Fibroblast of skin of right quadriceps (primary cell): ENCODE results near the gene TTBK1.

ENCODE experiments used
- DNase-seq: peaks from one replicate; pipeline ENCODE4 v3.0.0-alpha.2; 2013

The TTBK1 gene

DNA sequence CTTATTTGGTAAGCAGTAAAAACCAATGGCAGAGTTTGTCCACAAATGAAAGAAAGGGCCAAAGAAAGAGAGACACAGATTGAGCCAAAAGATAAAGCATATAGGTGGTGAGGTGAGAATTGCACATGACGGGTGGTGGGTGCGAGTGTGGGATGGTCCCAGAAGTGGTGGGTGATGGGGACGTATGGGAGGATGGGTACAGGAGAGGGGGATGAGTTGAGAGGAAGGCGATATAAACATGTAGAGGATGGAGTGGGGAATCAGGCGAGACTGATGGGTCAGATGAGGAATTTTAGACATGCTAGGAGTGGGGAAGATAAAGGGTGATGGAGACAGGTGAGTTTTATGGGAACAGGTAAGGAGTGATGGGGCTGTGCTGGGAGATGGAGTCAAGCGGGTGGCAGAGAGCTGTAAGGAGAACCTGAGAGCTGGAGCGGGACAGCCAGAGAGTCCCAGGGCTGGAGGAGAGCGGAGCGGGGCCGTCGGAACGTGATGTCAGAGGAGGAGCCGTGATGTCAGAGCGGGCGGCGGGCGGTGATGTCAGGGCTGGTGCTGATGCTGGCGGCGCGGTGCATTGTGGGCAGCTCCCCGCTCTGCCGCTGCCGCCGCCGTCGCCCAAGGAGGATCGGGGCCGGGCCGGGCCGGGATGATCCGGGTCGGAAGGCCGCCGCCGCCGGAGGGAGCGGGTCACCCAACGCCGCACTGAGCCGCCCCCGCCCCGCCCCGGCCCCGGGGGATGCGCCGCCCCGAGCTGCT is at the start of gene TTBK1:
TTBK1 (plus strand) TSS at position 574 of the 756 bp plus-strand sequence. CDS start 3,180 bp downstream, outside the sequence.
- DNase-seq, result no peak

GRCh38 chr6:43193929-43194328 is 49.4 kb upstream of the TTBK1 start:
- no peak for DNase-seq

DNA sequence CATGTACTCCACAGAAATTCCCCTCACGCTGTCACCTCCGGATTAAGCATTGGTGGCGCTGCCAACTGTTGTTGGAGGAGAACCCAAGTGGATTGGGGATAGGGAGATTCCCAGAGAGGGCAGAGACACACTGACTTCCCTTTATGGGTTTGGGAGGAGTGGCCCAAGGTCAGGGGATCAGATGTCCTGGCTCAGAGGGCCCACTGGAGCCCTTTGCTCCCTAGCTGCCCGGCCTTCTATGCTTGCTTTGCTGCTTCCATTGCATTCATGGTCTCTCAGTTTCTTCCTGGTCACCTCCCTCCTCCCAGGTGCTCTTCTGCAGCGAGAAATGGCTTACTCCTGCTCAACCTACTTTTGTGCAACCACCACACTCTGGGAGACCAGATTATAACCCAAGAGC is 46.9 kb upstream of the TTBK1 start:
- DNase-seq, result no peak

- DNase-seq, result no peak
Measured at GRCh38 chr6:43199912-43200311, 43.4 kb upstream of the TTBK1 start.

DNA sequence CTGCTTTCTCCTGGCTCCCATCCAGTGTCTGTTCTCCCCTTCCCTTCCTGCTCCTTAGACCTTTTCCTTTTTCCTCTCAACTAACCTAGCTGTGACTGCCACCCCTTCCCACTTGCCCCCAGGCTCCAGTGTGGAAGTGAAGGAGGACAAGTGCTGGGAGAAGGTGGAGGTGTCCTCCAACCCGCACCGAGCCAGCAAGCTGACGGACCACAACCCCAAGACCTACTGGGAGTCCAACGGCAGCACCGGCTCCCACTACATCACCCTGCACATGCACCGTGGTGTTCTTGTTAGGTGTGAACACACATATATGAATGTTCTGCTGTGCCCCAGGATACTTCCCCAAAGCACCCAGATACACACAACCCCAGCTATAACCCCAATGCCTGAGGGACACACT is 42.7 kb upstream of the TTBK1 start:
- DNase-seq, result no peak

- DNase-seq, result no peak
Measured at GRCh38 chr6:43202451-43202850, 40.8 kb upstream of the TTBK1 start.

DNA sequence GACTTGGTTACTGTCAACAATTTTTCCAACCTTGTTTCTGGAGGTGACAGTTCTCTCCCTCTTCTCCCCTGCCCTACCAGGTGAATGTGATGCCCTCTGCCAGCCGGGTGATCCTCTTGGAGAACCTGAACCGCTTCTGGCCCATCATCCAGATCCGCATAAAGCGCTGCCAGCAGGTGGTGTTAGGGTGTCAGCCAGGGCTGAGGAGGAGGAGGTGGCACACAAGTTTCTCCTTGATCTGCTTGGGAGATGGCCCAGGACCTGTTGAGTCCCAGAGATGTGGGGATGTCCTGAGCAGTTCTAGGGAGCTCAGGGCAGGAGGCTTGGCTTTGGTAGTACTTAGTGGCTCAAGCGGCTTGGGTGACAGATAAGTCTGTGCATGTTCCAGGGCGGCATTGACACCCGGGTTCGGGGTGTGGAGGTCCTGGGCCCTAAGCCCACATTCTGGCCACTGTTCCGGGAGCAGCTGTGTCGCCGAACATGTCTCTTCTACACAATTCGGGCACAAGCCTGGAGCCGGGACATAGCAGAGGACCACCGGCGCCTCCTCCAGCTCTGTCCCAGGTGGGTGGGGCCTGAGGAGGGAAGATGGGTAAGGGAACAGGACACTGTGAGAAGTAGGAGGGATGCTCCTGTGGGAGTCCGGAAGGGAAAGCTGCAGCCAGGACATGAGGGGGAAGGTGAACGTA is 40.1 kb upstream of the TTBK1 start:
- no peak for DNase-seq

DNA sequence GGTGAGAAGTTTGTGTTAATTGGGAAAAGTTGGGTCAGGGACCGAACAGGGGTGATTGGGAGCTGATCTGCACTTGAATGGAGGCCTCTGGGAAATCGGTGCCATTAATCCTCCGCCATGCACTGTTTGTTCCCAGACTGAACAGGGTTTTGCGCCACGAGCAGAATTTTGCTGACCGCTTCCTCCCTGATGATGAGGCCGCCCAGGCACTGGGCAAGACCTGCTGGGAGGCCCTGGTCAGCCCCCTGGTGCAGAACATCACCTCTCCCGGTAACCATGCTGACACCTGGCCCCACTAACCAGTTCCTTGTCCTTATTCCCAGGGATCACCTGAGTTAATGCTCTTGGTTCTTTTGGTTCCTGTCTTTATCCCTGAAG is 39.6 kb upstream of the TTBK1 start:
- DNase-seq, result no peak

DNA sequence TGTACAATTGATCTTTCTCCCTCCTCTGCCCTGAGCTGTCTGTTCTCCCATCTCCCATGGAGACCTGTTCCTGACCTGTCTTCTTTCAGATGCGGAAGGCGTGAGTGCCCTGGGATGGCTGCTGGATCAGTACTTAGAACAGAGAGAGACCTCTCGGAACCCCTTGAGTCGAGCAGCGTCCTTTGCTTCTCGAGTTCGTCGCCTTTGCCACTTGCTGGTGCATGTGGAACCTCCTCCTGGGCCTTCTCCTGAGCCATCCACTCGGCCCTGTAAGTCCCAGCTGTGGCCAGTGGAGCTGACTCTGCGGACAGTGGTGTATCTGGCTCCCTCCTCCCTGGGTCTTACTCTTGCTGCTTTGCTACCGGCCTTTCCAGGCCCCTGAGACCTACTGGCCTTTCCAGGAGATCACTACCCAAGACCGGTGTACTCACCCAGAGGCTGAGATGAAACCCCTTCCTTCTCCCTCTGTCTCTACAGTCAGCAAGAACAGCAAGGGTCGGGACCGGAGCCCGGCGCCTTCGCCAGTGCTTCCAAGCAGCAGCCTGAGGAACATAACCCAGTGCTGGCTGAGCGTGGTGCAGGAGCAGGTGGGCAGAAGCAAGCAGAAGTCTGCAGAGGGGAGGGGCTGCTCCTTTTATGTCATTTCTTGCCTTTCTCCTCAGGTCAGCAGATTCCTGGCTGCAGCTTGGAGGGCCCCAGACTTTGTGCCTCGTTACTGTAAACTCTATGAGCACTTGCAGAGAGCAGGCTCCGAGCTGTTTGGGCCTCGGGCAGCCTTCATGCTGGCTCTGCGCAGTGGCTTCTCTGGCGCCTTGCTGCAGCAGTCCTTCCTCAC is 38.8 kb upstream of the TTBK1 start:
- no peak for DNase-seq

DNA sequence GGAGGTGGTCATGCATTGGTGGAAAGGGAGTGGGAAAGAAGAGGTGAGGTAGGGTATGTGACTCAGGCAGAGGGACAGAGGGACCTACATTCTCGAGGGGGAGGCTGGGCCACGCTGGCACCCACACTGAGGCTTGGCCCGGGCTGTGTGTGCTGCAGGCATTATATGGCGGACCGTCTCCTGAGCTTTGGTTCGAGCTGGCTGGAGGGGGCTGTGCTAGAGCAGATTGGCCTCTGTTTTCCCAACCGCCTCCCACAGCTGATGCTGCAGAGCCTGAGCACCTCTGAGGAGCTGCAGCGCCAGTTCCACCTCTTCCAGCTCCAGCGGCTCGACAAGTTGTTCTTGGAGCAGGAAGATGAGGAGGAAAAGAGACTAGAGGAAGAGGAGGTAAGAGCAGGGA is 37.4 kb upstream of the TTBK1 start:
- DNase-seq, result no peak

- no peak for DNase-seq
Measured at GRCh38 chr6:43207286-43207685, 36.0 kb upstream of the TTBK1 start.

DNA sequence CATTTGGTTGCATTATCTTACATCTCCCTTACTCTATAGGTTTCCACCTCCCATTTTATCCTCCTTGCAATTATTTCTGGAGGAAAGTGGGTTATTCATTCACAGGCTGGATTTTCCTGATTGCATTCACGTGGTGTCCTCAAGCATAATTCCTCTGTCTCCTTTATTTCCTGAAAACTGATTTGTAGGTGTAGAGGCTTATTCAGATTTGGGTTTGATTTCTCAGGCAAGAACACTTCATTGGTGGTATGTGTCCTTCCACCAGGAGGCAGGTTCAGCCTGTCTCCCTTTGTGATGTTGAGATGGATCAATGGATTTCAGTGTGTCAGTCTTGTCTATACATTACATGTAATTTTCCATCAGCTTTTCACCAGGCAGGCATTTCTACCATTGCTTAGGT is 31.3 kb upstream of the TTBK1 start:
- DNase-seq, result no peak

DNA sequence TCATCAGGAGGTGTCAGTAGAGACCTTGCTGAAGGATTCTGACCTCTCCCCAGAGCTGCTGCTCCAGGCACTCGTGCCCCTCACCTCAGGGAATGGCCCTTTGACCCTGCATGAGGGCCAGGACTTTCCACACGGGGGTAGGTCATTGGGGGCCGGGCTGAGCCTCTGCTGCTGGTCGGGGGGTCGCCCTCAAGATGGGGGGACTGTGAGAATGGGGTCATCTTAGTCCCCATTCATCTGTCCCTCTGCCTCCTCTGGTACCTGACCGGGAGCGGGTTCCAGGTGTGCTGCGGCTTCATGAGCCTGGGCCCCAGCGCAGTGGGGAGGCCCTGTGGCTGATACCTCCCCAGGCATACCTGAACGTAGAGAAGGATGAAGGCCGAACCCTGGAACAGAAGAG is 29.9 kb upstream of the TTBK1 start:
- DNase-seq, result no peak

GRCh38 chr6:43215066-43215465 is 28.2 kb upstream of the TTBK1 start:
- no peak for DNase-seq

GRCh38 chr6:43216200-43216599 is 27.1 kb upstream of the TTBK1 start:
- no peak for DNase-seq

DNA sequence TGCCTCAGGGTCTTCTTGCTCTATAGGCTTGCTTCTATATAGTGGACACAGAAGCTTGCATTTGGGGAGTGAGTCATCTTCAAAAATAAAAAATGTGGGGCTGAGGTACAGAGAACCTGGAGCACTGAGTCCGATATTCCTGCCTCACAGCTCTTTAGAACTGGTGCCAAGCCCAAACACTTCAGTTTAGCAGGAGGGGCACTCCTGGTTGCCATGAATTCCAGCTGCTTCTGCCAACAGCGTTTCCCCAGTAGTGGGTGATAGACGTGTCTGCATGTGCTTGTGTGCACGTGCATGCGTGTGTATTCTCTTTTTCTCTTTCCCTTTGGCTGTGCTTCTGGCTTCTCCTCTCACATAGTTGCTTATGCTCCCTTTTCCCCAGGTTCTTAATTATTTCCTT is 25.9 kb upstream of the TTBK1 start:
- DNase-seq, result no peak

DNA sequence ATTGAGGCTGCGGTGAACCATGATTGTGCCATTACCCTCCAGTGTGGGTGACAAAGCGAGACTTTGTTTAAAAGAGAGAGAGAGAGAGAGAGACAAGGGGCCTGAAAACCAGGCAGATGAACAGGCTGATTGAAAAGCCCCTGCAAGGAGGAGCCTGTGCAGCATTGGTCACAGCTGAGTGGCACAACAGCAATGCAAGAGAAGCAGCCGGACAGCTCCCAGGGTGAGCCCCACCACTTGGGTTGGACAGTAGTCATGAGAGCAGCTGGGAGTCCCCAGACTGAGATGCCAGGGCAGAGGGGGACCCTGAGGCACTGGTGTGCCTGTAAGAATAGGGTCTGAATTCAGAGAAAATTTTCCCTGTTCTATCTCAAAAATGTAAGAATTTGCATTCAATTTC is 24.2 kb upstream of the TTBK1 start:
- no peak for DNase-seq

DNA sequence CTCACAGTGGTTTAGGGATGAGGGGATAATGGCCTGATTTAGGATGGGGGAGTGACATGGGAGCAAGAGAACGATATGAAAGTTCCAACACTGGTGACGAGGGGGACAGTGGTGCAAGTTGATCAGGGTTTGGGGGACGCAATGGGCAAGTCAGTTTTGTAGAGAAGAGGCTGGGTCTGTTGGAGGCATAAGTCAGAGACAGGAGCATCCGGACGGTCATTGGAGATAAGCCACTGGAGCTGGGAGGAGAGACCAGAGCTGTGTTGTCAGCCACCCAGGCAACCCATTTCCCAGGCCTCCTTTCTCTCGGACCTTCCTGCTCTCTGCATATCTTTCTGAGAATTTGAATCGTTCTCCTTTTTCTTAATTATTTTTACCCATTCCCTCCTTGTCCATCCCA is 23.5 kb upstream of the TTBK1 start:
- no peak for DNase-seq

- no peak for DNase-seq
Measured at GRCh38 chr6:43220439-43220951, 22.8 kb upstream of the TTBK1 start.

DNA sequence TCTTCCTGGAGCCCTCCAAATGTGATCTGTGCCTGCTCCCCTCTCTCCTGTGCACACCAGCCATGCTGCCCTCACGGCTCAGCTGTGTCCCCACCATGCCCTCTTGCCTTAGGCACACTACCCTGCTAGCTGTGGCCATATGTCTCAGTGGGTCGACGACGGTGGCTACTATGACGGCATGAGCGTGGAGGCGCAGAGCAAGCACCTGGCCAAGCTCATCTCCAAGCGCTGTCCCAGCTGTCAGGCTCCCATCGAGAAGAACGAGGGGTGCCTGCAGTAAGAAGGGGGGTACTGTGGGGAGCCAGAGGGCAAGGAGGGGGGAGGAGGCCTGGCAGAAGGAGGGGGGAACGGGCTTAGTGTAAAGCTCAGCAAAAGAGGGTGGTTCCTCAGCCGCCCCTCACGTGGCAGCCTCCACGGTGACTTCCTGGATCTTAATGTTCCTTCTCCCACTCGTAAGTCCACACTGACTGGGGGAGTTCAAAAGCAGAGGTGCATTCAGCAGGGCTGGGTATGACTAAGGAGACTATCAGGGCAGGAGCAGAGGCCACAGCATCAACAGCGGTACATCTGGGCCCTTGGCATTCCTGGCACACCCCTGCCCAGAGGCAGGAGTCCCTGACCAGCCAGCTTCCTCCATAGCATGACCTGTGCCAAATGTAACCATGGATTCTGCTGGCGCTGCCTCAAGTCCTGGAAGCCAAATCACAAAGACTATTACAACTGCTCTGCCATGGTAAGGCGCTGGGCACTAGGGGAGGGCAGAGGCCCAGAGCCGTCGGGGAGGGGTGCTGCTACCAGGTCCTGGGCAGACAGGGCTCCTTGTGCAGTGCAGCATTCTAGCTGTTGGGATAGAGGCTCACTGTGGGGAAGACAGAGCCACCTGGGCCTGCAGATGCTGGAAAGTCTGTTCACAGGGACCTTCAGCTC is 22.0 kb upstream of the TTBK1 start:
- no peak for DNase-seq

DNA sequence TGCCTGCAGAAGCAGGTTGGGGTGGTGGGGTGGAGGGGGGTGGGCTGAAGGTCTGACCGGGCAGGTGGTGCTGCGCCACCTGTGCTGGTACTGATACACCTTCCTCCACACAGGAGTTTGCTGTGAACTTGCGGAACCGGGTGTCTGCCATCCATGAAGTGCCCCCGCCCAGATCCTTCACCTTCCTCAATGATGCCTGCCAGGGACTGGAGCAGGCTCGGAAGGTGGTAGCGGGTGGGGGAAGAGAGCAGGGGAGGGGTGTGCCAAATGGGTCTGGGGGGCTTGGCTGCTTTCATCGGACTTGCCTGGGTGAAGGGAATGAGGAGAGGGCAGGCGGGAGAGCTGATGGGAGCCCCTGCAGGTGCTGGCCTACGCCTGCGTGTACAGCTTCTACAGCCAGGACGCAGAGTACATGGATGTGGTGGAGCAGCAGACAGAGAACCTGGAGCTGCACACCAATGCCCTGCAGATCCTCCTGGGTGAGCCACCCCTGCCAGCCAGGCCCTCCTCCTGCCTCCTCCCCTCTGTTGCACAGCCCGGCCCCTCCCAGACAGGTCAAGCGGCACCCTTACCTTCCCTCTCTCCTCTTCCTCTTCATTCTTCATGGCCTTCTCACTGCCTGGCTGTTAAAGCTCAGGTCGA is 20.7 kb upstream of the TTBK1 start:
- DNase-seq, result no peak

GRCh38 chr6:43223175-43223574 is 20.1 kb upstream of the TTBK1 start:
- no peak for DNase-seq
